ENCODE measurements around the gene HSPA9. TPM values are rescaled to one million over a fixed set of nuclear protein-coding genes. Genes with fewer than 3 reads are reported as not detected.
A peak's percentile ranks its signal among the peaks of the same experiment; 100 is the strongest.

The HSPA9 gene
- total RNA-seq, 2 experiments from 2014 or later = 205 to 217 TPM

DNA sequence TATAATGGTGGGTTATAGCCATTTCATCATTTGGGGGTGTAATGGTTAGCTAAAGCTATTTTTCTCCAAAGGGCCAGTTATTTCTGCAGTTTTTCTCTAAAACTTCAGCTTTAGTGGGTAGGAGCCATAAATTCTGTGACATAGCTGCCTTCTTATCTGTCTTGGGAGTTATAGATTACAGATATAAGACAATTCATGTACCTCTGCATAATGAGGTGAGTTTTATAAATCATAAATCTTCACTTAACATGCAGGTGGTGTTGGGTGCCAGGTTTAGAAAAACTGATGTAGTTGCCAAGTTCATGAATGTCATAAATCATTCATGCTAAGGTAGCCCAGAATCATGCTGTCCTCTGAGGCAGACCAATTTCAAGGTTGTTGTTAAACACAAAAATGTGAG is 10.0 kb upstream of the HSPA9 start:
- CTCF ChIA-PET = interaction anchor here (0.7 to 1.3 kb wide), 2 partner anchors 8 to 10 kb away, joined by 3 to 5 read pairs; partner anchors contain the start of gene HSPA9
- Mint-ChIP-seq H3K9me3 (no peaks in the 10 kb centered on the region), H3K27me3 (peaks cover 16% of the 10 kb centered on the region), H3K4me3 (no peak overlapping the region), H3K27ac (no peak overlapping the region), H3K4me1 (no peaks in the 10 kb centered on the region), H3K36me3 (ENCODE audit: low read depth) (no peaks in the 10 kb centered on the region)
- no peak for DNase-seq
- POLR2A ChIA-PET = interaction anchor here (1.0 to 1.8 kb wide), 2 partner anchors 9 kb away, joined by 4 to 5 read pairs; partner anchors contain the start of gene HSPA9

DNA sequence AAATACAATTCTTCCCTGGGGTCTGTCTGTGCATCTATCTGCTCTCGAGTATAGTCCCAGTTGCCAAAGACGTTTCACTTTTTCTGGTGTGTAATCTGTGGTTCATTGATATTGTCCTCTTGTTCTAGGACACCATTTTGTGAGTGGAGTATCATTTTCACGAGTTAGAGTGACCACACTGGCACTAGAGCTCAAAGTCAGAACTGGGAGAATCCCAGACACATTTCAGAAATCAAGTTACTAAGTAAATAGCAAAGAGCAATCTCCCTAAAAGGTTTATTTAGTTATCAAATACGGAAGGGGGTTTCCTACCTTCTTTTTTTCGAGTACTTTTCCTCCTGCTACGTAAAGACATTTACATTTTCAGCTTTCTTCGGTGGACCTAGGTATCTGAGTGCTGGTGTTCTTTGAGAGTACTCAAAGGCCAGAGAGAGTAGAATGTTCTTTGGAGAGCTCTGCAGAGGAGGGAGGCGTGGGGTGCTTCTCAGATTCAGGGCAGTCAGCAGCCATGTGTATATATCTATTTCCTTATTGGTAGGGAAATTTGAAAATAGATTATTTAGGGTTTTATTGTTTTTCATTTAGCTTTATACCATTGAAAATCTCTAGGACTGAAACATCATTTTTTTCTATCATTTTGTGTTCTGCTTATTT is 8.9 kb upstream of the HSPA9 start:
- Mint-ChIP-seq H3K36me3 (ENCODE audit: low read depth) (no peaks in the 10 kb centered on the region), H3K9me3 (no peaks in the 10 kb centered on the region), H3K4me1 (peaks cover 4% of the 10 kb centered on the region), H3K27me3 (peaks cover 16% of the 10 kb centered on the region), H3K27ac (no peak overlapping the region), H3K4me3 (no peak overlapping the region)
- CTCF ChIA-PET = interaction anchor here (1.3 kb wide), 1 partner anchor 9 kb away, joined by 5 read pairs; the partner anchor contains the start of gene HSPA9
- POLR2A ChIA-PET = interaction anchor here (1.0 kb wide), 1 partner anchor 8 kb away, joined by 4 read pairs; the partner anchor contains the start of gene HSPA9
- DNase-seq = no peak

DNA sequence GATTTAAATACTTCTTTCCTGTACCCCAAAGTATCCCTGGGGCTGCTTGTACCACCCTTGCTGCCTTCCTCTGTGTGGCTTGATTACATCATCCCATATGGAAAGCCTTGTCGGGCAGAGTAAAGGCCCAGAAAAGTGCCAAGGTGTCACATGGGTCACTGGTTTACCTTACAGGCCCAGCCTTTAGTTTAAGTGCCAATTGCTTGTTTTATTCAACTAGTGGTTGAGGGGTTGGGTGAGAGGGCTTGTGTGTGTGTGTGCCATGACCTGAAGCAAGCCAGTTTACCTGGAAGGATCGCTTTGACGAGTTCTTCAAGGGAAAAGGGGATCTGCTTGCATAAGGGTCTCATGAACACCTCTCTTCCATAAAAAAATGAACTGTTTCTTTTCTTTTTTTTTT is 7.8 kb upstream of the HSPA9 start:
- no peak for DNase-seq
- ChIA-PET POLR2A (no interaction called here), CTCF (no interaction called here)
- Mint-ChIP-seq H3K36me3 (ENCODE audit: low read depth) (no peaks in the 10 kb centered on the region), H3K4me1 (peaks cover 5% of the 10 kb centered on the region), H3K4me3 (no peak overlapping the region), H3K9me3 (no peaks in the 10 kb centered on the region), H3K27ac (no peak overlapping the region), H3K27me3 (peaks cover 15% of the 10 kb centered on the region)

DNA sequence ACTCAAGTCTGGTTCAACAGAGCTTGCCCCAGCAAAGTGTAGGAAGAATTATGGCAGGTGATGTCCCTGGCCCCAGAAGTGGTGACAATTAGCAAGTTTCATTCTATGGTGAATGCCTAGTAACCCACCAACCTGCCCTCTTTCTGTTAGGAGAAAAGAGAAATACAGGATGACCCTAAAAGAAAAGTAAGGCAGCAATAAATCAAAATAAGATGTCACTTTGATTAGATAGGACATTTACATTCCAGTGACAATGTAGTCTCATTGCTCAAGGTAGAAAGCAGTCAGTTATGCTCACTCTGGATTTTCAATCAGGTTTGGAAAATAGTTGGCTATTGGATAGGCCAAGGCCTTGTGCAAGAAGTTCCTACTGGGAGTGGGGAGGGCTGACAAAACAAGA is 5.6 kb upstream of the HSPA9 start:
- POLR2A ChIA-PET = interaction anchor here (2.6 kb wide), 1 partner anchor 37 kb away, joined by 11 read pairs; the partner anchor contains the start of gene ETF1
- CTCF ChIA-PET = no interaction called here

DNA sequence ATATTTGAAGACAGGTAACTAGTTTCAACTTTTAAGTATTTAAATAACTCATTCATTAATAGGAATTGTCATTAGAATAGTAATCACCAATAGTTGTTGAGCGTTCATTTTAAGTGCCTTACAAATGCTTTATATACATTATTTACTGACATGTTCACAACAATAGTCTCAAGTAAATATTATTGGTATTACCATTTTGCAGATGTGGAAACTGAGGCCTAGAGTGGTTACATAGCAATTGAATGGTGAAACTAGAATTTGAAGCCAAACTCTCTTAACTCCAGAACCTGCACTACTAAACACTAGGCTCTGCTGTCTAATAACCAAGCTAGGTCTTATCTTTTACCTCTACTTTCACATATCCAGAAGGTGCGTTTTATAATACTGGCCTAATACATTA is 4.8 kb upstream of the HSPA9 start:
- Mint-ChIP-seq H3K4me1 (peaks cover 19% of the 10 kb centered on the region), H3K36me3 (ENCODE audit: low read depth) (peaks cover 4% of the 10 kb centered on the region), H3K9me3 (no peaks in the 10 kb centered on the region), H3K4me3 (no peak overlapping the region), H3K27ac (no peak overlapping the region), H3K27me3 (peaks cover 7% of the 10 kb centered on the region)
- no peak for DNase-seq
- ChIA-PET POLR2A (interaction anchor here (0.9 to 2.6 kb wide), 2 partner anchors 14 to 36 kb away, joined by 3 to 11 read pairs; partner anchors contain the start of gene ETF1), CTCF (interaction anchor here (0.6 to 1.6 kb wide), 22 partner anchors 8 to 792 kb away, joined by 3 to 9 read pairs (median 4); partner anchors contain the start of gene EGR1)

More for the DNA sequence above, 5.6 kb upstream of the HSPA9 start:
- Mint-ChIP-seq H3K9me3 (no peaks in the 10 kb centered on the region), H3K27ac (no peak overlapping the region), H3K4me3 (no peak overlapping the region), H3K4me1 (peaks cover 16% of the 10 kb centered on the region), H3K27me3 (peaks cover 10% of the 10 kb centered on the region), H3K36me3 (ENCODE audit: low read depth) (peaks cover 2% of the 10 kb centered on the region)
- DNase-seq = no peak

DNA sequence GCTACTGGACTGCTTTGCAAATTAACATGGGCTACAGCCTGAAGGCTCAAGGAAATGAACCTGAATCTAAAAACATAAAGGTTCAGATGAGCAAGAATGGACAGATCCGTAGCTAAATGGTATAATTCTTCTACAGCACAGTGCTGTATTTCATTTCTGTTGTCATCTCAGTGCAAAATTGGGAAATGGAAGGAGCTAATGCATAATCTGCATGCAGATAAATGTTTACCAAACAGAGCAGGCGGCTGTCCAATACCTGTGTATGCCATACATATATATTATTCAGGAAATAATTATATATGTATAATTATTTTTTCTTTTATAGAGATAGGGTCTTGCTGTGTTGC is 4.3 kb upstream of the HSPA9 start:
- no peak for DNase-seq
- Mint-ChIP-seq H3K27me3 (peaks cover 3% of the 10 kb centered on the region), H3K9me3 (no peaks in the 10 kb centered on the region), H3K4me3 (no peak overlapping the region), H3K36me3 (ENCODE audit: low read depth) (peaks cover 9% of the 10 kb centered on the region), H3K27ac (no peak overlapping the region), H3K4me1 (peaks cover 20% of the 10 kb centered on the region)
- POLR2A ChIA-PET = interaction anchor here (0.9 to 2.6 kb wide), 3 partner anchors 12 to 36 kb away, joined by 3 to 11 read pairs (median 3); partner anchors contain the start of gene ETF1
- CTCF ChIA-PET = interaction anchor here (0.6 to 1.6 kb wide), 33 partner anchors 9 to 973 kb away, joined by 3 to 9 read pairs (median 4); partner anchors contain the start of gene EGR1

DNA sequence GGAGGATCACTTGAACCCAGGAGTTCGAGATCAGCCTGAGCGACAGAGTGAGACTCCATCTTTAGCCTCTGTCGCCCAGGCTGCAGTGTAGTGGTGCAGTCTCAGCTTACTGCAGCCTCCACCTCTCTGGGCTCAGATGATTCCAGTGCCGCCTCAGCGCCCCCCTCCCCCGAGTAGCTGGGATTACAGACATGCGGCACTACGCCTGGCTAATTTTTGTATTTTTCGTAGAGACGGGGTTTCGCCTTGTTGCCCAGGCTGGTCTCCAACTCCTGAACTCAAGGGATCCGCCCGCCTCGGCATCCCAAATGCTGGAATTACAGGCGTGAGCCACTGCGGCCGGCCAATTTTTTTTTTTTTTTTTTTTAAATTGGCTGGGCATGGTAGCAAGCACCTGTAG is 2.3 kb upstream of the HSPA9 start:
- H3K36me3 Mint-ChIP-seq (ENCODE audit: low read depth) = peaks cover 27% of the 10 kb centered on the region
- no peak for DNase-seq
- H3K9me3 Mint-ChIP-seq = no peaks in the 10 kb centered on the region
- ChIA-PET POLR2A (interaction anchor here (3.2 to 3.9 kb wide), 2 partner anchors 11 to 113 kb away, joined by 25 to 45 read pairs; partner anchors contain the start of gene EGR1), CTCF (interaction anchor here (0.7 to 2.4 kb wide), 3 partner anchors 13 to 34 kb away, joined by 4 to 25 read pairs (median 4); partner anchors contain the start of gene ETF1)
- no peaks in the 10 kb centered on the region for H3K27me3 Mint-ChIP-seq
- no peak overlapping the region for H3K4me3 Mint-ChIP-seq
- no peak overlapping the region for H3K27ac Mint-ChIP-seq
- peaks cover 36% of the 10 kb centered on the region for H3K4me1 Mint-ChIP-seq

DNA sequence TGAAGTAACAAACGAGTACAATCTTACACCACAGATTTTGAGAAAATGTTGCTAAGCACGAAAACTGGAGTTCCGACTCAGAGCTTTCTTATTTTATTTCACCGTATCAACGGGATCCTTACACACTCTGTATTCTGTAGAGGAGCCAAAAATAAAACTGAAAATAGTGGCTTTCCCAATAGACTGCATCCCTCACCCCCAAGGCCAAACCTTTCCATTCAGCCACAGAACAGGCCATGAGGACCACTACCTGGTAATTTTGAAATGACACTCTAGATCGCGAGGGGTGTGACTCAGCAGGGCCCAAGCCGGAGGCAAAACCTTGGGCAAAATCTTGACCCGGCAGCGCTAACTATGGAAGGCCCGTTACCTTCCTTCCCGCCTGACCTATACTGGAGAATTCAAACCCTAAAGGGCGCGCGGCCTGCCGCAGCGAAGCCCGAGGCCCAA is 432 bp downstream of the HSPA9 start:
- ChIA-PET POLR2A (interaction anchor here (0.8 to 4.7 kb wide), 28 partner anchors 9 to 1136 kb away, joined by 3 to 109 read pairs (median 4); partner anchors contain the start of genes CDC25C, EGR1, ETF1 and FAM53C), CTCF (interaction anchor here (1.4 to 2.4 kb wide), 3 partner anchors 9 to 699 kb away, joined by 4 to 25 read pairs (median 6); partner anchors contain the start of gene ETF1)
- peak overlapping the region; percentile 92 for H3K4me3 Mint-ChIP-seq
- H3K27ac Mint-ChIP-seq = peak overlapping the region; percentile 97
- H3K36me3 Mint-ChIP-seq (ENCODE audit: low read depth) = peaks cover 50% of the 10 kb centered on the region
- no peak for DNase-seq
- H3K9me3 Mint-ChIP-seq = no peaks in the 10 kb centered on the region
- no peaks in the 10 kb centered on the region for H3K27me3 Mint-ChIP-seq
- peaks cover 53% of the 10 kb centered on the region for H3K4me1 Mint-ChIP-seq

DNA sequence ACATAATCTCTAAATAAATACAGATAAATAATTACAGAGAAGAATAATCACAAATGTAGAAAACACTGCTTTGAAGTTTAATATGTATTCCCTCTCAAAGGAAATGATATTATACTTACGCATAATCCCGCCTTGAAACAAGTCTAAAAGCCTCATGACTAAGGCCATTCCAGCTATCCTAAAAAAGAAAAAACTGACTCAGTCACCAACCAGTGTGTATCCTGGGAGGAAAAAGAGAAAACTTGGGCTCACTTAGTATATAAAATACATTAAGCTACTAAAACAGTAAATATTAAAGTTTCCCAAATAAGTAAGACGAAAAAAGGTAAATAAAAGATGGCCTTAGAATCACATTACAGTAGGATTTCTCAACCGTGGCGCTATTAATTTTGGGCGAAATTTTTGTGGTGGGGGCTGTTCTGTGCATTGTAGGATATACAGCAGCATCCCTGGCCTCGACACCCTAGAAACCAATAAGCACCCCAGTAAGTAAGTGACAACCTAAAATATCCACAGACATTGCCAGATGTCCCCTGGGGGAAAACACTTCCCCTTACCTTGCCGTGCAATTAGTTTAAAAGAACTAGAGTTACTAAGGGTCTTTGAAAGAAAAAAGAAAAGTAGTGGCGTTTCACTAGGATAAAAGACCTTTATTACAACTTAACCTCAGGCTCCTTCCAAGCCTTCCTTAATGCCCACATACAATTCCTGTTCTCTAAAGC is 1.1 kb downstream of the HSPA9 start:
- peak overlapping the region; percentile 92 for H3K4me3 Mint-ChIP-seq
- peaks cover 54% of the 10 kb centered on the region for H3K36me3 Mint-ChIP-seq (ENCODE audit: low read depth)
- H3K4me1 Mint-ChIP-seq = peaks cover 55% of the 10 kb centered on the region
- ChIA-PET CTCF (no interaction called here), POLR2A (interaction anchor here (1.3 to 4.7 kb wide), 11 partner anchors 8 to 840 kb away, joined by 3 to 109 read pairs (median 9); partner anchors contain the start of genes ETF1, MATR3 and PAIP2)
- no peaks in the 10 kb centered on the region for H3K27me3 Mint-ChIP-seq
- no peaks in the 10 kb centered on the region for H3K9me3 Mint-ChIP-seq
- no peak for DNase-seq
- peak overlapping the region; percentile 97 for H3K27ac Mint-ChIP-seq

DNA sequence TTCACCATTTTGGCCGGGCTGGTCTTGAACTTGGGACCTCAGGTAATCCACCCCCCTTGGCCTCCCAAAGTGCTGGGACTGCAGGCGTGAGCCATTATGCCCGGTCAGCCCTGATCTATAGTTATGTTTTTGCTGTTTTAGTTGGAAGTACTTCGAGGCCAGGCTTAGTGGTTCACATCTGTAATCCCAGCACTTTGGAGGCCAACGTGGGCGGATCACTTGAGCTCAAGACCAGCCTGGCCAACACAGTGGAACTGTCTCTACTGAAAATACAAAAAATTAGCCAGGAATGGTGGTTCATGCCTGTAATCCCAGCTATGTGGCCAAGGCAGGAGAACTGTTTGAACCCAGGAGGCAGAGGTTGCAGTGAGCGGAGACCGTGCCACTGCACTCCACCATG is 2.0 kb downstream of the HSPA9 start:
- ChIA-PET POLR2A (interaction anchor here (1.3 to 4.7 kb wide), 3 partner anchors 17 to 80 kb away, joined by 3 to 109 read pairs (median 4); partner anchors contain the start of gene ETF1), CTCF (interaction anchor here (0.6 kb wide), 1 partner anchor 98 kb away, joined by 3 read pairs; no protein-coding TSS in a partner anchor)
- Mint-ChIP-seq H3K27me3 (no peaks in the 10 kb centered on the region), H3K4me3 (no peak overlapping the region), H3K4me1 (peaks cover 61% of the 10 kb centered on the region), H3K27ac (no peak overlapping the region), H3K9me3 (no peaks in the 10 kb centered on the region), H3K36me3 (ENCODE audit: low read depth) (peaks cover 63% of the 10 kb centered on the region)
- DNase-seq = no peak

DNA sequence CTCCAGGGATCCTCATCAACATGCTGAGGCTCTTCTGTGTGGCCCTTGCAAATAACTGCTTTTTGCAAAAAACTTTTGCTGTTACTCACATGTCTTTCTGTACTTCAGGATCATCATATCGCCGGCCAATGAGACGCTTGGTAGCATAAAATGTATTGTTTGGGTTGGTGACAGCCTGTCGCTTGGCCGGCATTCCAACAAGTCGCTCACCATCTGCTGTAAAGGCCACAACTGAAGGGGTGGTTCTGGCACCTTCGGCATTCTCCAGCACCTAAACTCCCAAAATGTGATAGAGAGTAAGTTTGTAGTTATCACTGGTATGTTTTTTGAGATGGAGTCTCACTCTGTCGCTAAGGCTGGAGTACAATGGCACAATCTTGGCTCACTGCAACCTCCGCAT is 4.3 kb downstream of the HSPA9 start:
- Mint-ChIP-seq H3K36me3 (ENCODE audit: low read depth) (peaks cover 84% of the 10 kb centered on the region), H3K4me1 (peaks cover 72% of the 10 kb centered on the region), H3K27me3 (no peaks in the 10 kb centered on the region), H3K4me3 (no peak overlapping the region), H3K27ac (no peak overlapping the region), H3K9me3 (no peaks in the 10 kb centered on the region)
- DNase-seq = no peak
- POLR2A ChIA-PET = interaction anchor here (1.5 kb wide), 1 partner anchor 28 kb away, joined by 4 read pairs; the partner anchor contains the start of gene ETF1
- CTCF ChIA-PET = interaction anchor here (1.6 kb wide), 1 partner anchor 106 kb away, joined by 3 read pairs; the partner anchor contains the start of gene EGR1

DNA sequence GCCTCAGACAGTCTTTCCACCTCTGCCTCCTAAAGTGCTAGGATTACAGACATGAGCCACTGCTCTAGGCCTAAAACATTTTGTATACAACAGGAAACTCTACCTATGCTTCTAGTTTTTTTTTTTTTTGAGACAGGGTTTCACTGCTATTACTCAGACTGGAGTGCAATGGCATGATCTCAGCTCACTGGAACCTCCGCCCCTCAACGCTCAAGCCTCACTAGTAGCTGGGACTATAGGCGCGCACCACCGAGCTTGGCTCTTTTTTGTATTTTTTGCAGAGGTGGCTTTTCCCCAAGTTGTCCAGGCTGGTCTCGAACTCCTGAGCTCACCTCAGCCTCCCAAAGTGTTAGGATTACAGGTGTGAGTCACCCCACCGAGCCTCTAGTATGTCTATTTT is 5.4 kb downstream of the HSPA9 start:
- no peak overlapping the region for H3K4me3 Mint-ChIP-seq
- ChIA-PET CTCF (no interaction called here), POLR2A (interaction anchor here (0.6 to 5.3 kb wide), 3 partner anchors 27 to 913 kb away, joined by 3 to 58 read pairs (median 3); partner anchors contain the start of genes ETF1 and STING1)
- DNase-seq = no peak
- no peaks in the 10 kb centered on the region for H3K9me3 Mint-ChIP-seq
- H3K36me3 Mint-ChIP-seq (ENCODE audit: low read depth) = peaks cover 89% of the 10 kb centered on the region
- peaks cover 78% of the 10 kb centered on the region for H3K4me1 Mint-ChIP-seq
- H3K27ac Mint-ChIP-seq = peak overlapping the region; percentile 60
- H3K27me3 Mint-ChIP-seq = no peaks in the 10 kb centered on the region
